SKM-1 (cell line): Measurements from ENCODE around the gene DDX47.
"Not testable (repeated sequence)": the region's sequence is repeated elsewhere in the genome, so short reads cannot be mapped to it uniquely, and the experiment has no call there.

Experiments used
- DNase-seq: peaks from one replicate; lab custom pipeline; 2025; ENCODE audit not compliant: unreplicated experiment; lab: John Stamatoyannopoulos, UW

Gene DDX47

GRCh38 chr12:12796928-12797793 lies 16.0 kb upstream of the DDX47 start:
- DNase-seq = no peak

- no peak for DNase-seq
Measured at GRCh38 chr12:12797794-12798152, 15.4 kb upstream of the DDX47 start.

GRCh38 chr12:12798480-12798879 lies 14.7 kb upstream of the DDX47 start:
- no peak for DNase-seq

GRCh38 chr12:12799163-12799920 lies 13.8 kb upstream of the DDX47 start:
- DNase-seq = no peak

- no peak for DNase-seq
Measured at GRCh38 chr12:12800406-12801180, 12.6 kb upstream of the DDX47 start.

GRCh38 chr12:12801656-12802055 lies 11.5 kb upstream of the DDX47 start:
- not testable (repeated sequence) for DNase-seq

GRCh38 chr12:12803186-12803585 lies 10.0 kb upstream of the DDX47 start:
- no peak for DNase-seq

GRCh38 chr12:12804011-12804410 lies 9.1 kb upstream of the DDX47 start:
- no peak for DNase-seq

- no peak for DNase-seq
Measured at GRCh38 chr12:12804432-12804886, 8.7 kb upstream of the DDX47 start.

GRCh38 chr12:12806784-12807516 lies 6.2 kb upstream of the DDX47 start:
- DNase-seq = no peak

GRCh38 chr12:12807517-12807903 lies 5.6 kb upstream of the DDX47 start:
- DNase-seq = not testable (repeated sequence)

GRCh38 chr12:12807970-12808702 lies 5.0 kb upstream of the DDX47 start:
- no peak for DNase-seq

- DNase-seq = no peak
Measured at GRCh38 chr12:12810553-12811021, 2.6 kb upstream of the DDX47 start.

- DNase-seq = no peak
Measured at GRCh38 chr12:12811343-12811742, 1.8 kb upstream of the DDX47 start.

- DNase-seq = no peak
Measured at GRCh38 chr12:12812174-12812573, 972 bp upstream of the DDX47 start.

- DNase-seq = no peak
Measured at GRCh38 chr12:12812618-12813119, 477 bp upstream of the DDX47 start.

GRCh38 chr12:12817616-12818015 lies 4.5 kb downstream of the DDX47 start:
- no peak for DNase-seq

GRCh38 chr12:12818701-12819100 lies 5.6 kb downstream of the DDX47 start:
- no peak for DNase-seq

- no peak for DNase-seq
Measured at GRCh38 chr12:12819221-12819620, 6.1 kb downstream of the DDX47 start.
